ENCODE measurements around the gene HAL. TPM values are rescaled to one million over a fixed set of nuclear protein-coding genes. Genes with fewer than 3 reads are reported as not detected.

HAL gene
- total and polyA plus RNA-seq, 2 of the 13 experiments (the other 11 are each of a cell fraction or from before 2014, with no cell fraction given) = 0.89 to 37.8 TPM

- TF ChIP-seq MLXIP (CRISPR knock-in tag; IDR thresholded peaks at IDR 0.05; ENCODE audit: borderline replicate concordance) (no peak), ATAD3A (CRISPR knock-in tag; IDR thresholded peaks at IDR 0.05) (no peak), ISX (CRISPR knock-in tag; conservative IDR thresholded peaks at IDR 0.05) (no peak), ZNF563 (CRISPR knock-in tag; IDR thresholded peaks at IDR 0.05) (peak; percentile 57; the same call in 1 of the 2 replicates), ZNF333 (CRISPR knock-in tag; IDR thresholded peaks at IDR 0.05; ENCODE audit: borderline replicate concordance) (no peak), ZNF567 (CRISPR knock-in tag; IDR thresholded peaks at IDR 0.05; ENCODE audit: borderline replicate concordance) (no peak), ZFP82 (CRISPR knock-in tag; IDR thresholded peaks at IDR 0.05; ENCODE audit: borderline replicate concordance) (no peak), RAD51 (IDR thresholded peaks at IDR 0.05; ENCODE audit: borderline replicate concordance) (no peak), SYNCRIP (IDR thresholded peaks at IDR 0.05; ENCODE audit: insufficient read depth, low read depth, low read length) (no peak), RELA (CRISPR knock-in tag; IDR thresholded peaks at IDR 0.05) (no peak), ZNF101 (CRISPR knock-in tag; IDR thresholded peaks at IDR 0.05; ENCODE audit: borderline replicate concordance, low read depth) (no peak), NR2C2 (CRISPR knock-in tag; IDR thresholded peaks at IDR 0.05; ENCODE audit: borderline replicate concordance) (peak; percentile 88), PATZ1 (CRISPR knock-in tag; IDR thresholded peaks at IDR 0.05) (peak; percentile 83), ZNF253 (CRISPR knock-in tag; IDR thresholded peaks at IDR 0.05; ENCODE audit: borderline replicate concordance) (no peak), SOX13 (IDR thresholded peaks at IDR 0.05) (peak; percentile 89), SOX13 (CRISPR knock-in tag; conservative IDR thresholded peaks at IDR 0.05 in 1 of 2, IDR thresholded peaks at IDR 0.05 in 1 of 2) (peak in 1 of 2 experiments; percentile 96; a peak in 2 of 4 replicates)
- TF ChIP-seq, protein P1, sequence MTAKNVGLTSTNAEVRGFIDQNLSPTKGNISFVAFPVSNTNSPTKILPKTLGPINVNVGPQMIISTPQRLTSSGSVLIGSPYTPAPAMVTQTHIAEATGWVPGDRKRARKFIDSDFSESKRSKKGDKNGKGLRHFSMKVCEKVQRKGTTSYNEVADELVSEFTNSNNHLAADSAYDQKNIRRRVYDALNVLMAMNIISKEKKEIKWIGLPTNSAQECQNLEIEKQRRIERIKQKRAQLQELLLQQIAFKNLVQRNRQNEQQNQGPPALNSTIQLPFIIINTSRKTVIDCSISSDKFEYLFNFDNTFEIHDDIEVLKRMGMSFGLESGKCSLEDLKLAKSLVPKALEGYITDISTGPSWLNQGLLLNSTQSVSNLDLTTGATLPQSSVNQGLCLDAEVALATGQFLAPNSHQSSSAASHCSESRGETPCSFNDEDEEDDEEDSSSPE (CRISPR knock-in tag; IDR thresholded peaks at IDR 0.05) = no peak
- TF ChIP-seq, protein P2, sequence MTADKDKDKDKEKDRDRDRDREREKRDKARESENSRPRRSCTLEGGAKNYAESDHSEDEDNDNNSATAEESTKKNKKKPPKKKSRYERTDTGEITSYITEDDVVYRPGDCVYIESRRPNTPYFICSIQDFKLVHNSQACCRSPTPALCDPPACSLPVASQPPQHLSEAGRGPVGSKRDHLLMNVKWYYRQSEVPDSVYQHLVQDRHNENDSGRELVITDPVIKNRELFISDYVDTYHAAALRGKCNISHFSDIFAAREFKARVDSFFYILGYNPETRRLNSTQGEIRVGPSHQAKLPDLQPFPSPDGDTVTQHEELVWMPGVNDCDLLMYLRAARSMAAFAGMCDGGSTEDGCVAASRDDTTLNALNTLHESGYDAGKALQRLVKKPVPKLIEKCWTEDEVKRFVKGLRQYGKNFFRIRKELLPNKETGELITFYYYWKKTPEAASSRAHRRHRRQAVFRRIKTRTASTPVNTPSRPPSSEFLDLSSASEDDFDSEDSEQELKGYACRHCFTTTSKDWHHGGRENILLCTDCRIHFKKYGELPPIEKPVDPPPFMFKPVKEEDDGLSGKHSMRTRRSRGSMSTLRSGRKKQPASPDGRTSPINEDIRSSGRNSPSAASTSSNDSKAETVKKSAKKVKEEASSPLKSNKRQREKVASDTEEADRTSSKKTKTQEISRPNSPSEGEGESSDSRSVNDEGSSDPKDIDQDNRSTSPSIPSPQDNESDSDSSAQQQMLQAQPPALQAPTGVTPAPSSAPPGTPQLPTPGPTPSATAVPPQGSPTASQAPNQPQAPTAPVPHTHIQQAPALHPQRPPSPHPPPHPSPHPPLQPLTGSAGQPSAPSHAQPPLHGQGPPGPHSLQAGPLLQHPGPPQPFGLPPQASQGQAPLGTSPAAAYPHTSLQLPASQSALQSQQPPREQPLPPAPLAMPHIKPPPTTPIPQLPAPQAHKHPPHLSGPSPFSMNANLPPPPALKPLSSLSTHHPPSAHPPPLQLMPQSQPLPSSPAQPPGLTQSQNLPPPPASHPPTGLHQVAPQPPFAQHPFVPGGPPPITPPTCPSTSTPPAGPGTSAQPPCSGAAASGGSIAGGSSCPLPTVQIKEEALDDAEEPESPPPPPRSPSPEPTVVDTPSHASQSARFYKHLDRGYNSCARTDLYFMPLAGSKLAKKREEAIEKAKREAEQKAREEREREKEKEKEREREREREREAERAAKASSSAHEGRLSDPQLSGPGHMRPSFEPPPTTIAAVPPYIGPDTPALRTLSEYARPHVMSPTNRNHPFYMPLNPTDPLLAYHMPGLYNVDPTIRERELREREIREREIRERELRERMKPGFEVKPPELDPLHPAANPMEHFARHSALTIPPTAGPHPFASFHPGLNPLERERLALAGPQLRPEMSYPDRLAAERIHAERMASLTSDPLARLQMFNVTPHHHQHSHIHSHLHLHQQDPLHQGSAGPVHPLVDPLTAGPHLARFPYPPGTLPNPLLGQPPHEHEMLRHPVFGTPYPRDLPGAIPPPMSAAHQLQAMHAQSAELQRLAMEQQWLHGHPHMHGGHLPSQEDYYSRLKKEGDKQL (CRISPR knock-in tag; IDR thresholded peaks at IDR 0.05; ENCODE audit: low read depth) = peak; percentile 94
Measured at GRCh38 chr12:95940514-95940913, 55.6 kb downstream of the HAL start (continued).
